ENCODE measurements around the gene RPL32. TPM values are rescaled to one million over a fixed set of nuclear protein-coding genes. Genes with fewer than 3 reads are reported as not detected.

The RPL32 gene
- total RNA-seq, 1 donor from 2014 or later = 1,191 TPM

- no peaks in the 10 kb centered on the region for H3K36me3 ChIP-seq
- peaks cover 14% of the 10 kb centered on the region for H3K27me3 ChIP-seq
- no peak overlapping the region for H3K4me3 ChIP-seq
- TF ChIP-seq CTCF (IDR thresholded peaks at IDR 0.05) = no peak
- no peak for ATAC-seq
- intact Hi-C loops (cut with DNase I) = loop anchor here (10.0 kb wide), 1 partner anchor 107 kb away; no protein-coding TSS in a partner anchor
- no peaks in the 10 kb centered on the region for H3K9me3 ChIP-seq
- no peak for DNase-seq
- H3K4me1 ChIP-seq = no peaks in the 10 kb centered on the region
- H3K27ac ChIP-seq = no peak overlapping the region
Observed at GRCh38 chr3:12878141-12878574, 36.8 kb upstream of the RPL32 start.

GRCh38 chr3:12877040-12877439 is 35.7 kb upstream of the RPL32 start:
- intact Hi-C loops (cut with DNase I) = loop anchor here (10.0 kb wide), 1 partner anchor 108 kb away; no protein-coding TSS in a partner anchor
- peaks cover 14% of the 10 kb centered on the region for H3K27me3 ChIP-seq
- no peak for TF ChIP-seq CTCF (IDR thresholded peaks at IDR 0.05)
- no peaks in the 10 kb centered on the region for H3K9me3 ChIP-seq
- no peak overlapping the region for H3K27ac ChIP-seq
- DNase-seq (no peak), ATAC-seq (no peak)
- H3K36me3 ChIP-seq = no peaks in the 10 kb centered on the region
- no peaks in the 10 kb centered on the region for H3K4me1 ChIP-seq
- no peak overlapping the region for H3K4me3 ChIP-seq

DNA sequence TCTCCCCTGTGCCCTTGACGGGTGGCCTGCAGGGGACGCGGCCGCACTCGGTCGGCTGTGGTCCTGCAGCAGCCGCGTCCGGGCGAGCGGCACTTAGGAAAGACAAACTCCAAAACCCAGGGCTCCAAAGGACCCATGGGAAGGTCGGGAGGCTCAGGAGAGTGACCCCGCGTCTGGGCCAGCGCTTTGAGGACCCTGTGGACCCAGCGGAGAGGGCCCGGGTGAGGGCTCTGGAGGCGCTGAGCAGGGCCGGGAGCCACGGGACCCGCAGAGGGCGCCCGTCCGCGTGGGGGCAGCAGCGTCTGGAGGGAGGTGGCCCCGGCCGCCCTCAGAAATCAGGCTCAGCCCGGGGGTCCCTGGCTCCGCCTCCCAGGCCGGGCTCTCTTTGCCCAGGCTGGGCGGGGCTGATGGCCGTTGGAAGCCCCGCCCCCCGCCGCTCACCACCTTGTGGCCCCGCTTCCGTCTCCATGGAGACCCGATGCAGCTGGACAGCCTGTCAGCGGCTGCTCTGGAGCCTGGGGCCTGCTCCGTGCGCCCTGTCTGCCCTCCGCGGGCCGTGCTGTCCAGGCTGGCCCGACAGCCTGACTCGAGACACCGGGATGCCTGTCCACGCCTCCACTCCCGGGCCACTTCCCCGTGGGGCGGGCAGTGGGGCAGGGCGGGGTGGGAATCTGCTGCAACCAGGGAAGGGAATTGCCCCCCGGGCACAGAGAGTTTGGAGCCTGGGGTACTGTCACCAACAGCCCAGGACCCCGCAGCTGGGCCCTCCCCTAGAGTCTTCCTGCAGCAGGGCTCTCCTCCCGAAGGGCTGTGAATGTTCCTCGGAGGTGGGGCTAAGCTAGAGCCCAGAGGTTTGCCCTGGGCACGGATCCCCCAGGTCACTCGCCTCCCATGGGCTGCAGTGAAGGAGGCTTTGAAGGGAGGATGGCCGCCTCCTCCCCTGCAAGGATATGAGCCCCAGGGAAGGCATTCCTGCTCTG is 34.8 kb upstream of the RPL32 start:
- Histone ChIP-seq H3K36me3 (no peaks in the 10 kb centered on the region), H3K4me3 (peak overlapping the region; percentile 21), H3K27ac (no peak overlapping the region), H3K27me3 (peaks cover 14% of the 10 kb centered on the region), H3K4me1 (no peaks in the 10 kb centered on the region), H3K9me3 (no peaks in the 10 kb centered on the region)
- intact Hi-C loops (cut with DNase I) = loop anchor here (10.0 kb wide), 1 partner anchor 109 kb away; no protein-coding TSS in a partner anchor
- peak; percentile 70 for ATAC-seq
- DNase-seq = no peak
- peak; percentile 11 for TF ChIP-seq CTCF (IDR thresholded peaks at IDR 0.05)

DNA sequence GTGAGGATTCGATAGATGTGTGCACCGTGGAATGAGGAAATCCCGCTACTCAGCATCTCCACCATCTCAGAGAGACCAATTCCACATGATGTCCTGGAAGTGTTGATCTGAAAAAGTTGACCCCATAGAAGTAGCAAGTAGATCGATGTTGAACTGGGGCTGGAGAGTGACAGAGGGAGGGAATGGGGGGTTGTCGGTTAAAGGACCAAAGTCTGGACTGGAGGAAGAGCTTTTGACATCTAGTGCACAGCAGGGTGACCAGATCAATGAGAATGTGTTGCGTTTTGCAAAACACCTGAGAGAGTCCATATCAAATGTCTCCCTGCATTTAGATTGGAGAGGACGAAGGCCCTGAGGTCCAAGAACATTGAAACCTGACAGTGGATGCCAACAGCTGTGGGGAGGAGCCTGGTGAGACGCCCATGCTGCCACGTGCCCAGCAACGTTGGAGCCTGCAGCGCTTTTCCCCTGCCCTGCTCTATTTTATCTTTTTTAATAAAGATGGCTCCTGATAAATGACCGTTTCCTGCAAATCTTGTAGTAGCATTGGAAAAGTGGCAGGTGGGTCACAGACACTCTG is 30.1 kb upstream of the RPL32 start:
- no peaks in the 10 kb centered on the region for H3K4me1 ChIP-seq
- DNase-seq = no peak
- intact Hi-C loops (cut with DNase I) = loop anchor here (10.0 kb wide), 1 partner anchor 113 kb away; no protein-coding TSS in a partner anchor
- no peak overlapping the region for H3K27ac ChIP-seq
- H3K4me3 ChIP-seq = no peak overlapping the region
- TF ChIP-seq CTCF (IDR thresholded peaks at IDR 0.05) = no peak
- no peaks in the 10 kb centered on the region for H3K36me3 ChIP-seq
- H3K27me3 ChIP-seq = peaks cover 10% of the 10 kb centered on the region
- ATAC-seq = no peak
- H3K9me3 ChIP-seq = no peaks in the 10 kb centered on the region

DNA sequence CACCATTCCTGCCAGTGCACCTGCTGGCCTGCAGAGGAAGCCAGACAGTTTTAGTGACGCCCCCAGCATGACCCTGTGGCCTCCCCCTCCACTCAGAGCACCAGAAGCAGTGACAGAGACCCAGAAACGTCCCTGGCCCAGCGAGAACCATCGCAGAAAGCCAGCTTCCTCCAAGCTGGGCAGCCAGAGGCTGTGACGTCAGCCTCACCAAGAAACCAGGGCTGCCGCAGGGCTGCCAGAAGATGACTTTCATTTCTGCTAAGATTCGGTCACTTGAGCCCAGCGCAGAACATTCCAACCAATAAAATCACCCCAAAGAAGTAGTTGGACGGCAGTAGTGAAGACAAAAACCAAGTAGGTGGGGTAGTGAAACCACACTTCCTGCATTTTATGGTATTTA is 29.6 kb upstream of the RPL32 start:
- Histone ChIP-seq H3K27ac (no peak overlapping the region), H3K4me3 (no peak overlapping the region), H3K36me3 (no peaks in the 10 kb centered on the region), H3K4me1 (no peaks in the 10 kb centered on the region), H3K27me3 (peaks cover 6% of the 10 kb centered on the region), H3K9me3 (no peaks in the 10 kb centered on the region)
- DNase-seq (no peak), ATAC-seq (peak; percentile 8)
- intact Hi-C loops (cut with DNase I) = loop anchor here (10.0 kb wide), 1 partner anchor 114 kb away; no protein-coding TSS in a partner anchor
- TF ChIP-seq CTCF (IDR thresholded peaks at IDR 0.05) = no peak

Measured in upper lobe of right lung (tissue), 1 donor.